GM18520 (cell line): ENCODE data around the gene CCDC187.

Experiments used
- ATAC-seq: cut with Tn5 transposase; IDR thresholded peaks from one replicate; pipeline ENCODE4 v1.9.1; 2021; ENCODE audit not compliant: unreplicated experiment

CCDC187 gene

GRCh38 chr9:136339958-136340310 lies 36.0 kb upstream of the CCDC187 start:
- ATAC-seq = no peak

- ATAC-seq = no peak
These were observed 35.5 kb upstream of the CCDC187 start for GRCh38 chr9:136339173-136339957.

DNA sequence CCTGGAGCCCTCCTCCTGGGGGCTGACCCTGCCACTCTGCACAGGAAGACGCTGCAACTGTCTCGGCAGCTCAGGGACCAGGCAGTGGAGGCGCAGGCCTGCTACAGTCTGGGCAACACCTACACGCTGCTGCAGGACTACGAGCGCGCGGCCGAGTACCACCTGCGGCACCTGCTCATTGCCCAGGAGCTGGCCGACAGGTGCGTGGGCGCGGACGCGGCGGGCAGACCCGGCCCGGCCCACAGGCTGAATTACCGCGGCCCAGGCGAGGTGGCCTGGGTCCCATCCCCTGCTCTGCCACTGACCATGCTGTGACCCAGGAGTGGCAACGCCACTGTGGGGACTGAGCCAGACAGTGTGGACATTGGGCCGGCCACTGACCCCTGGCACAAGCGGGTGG lies 34.6 kb upstream of the CCDC187 start:
- no peak for ATAC-seq

- no peak for ATAC-seq
These were observed 33.8 kb upstream of the CCDC187 start for GRCh38 chr9:136337416-136338395.

DNA sequence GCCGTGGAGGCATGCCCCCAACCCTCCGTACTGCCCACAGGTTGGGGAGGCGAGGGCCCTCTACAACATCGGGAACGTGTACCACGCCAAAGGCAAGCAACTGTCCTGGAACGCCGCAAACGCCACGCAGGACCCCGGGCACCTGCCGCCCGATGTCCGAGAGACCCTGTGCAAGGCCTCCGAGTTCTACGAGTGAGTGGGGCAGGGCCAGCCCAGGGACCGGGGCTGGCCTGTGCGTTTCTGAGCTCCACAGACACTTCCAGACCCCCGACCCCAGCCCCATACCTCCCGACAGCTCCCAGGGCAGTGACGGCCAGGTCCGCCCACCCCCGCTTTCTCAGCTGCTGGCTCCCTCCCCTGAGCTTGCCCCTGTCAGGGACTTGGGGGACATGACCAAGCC lies 33.0 kb upstream of the CCDC187 start:
- ATAC-seq = no peak

- ATAC-seq = no peak
These were observed 32.4 kb upstream of the CCDC187 start for GRCh38 chr9:136336156-136336870.

DNA sequence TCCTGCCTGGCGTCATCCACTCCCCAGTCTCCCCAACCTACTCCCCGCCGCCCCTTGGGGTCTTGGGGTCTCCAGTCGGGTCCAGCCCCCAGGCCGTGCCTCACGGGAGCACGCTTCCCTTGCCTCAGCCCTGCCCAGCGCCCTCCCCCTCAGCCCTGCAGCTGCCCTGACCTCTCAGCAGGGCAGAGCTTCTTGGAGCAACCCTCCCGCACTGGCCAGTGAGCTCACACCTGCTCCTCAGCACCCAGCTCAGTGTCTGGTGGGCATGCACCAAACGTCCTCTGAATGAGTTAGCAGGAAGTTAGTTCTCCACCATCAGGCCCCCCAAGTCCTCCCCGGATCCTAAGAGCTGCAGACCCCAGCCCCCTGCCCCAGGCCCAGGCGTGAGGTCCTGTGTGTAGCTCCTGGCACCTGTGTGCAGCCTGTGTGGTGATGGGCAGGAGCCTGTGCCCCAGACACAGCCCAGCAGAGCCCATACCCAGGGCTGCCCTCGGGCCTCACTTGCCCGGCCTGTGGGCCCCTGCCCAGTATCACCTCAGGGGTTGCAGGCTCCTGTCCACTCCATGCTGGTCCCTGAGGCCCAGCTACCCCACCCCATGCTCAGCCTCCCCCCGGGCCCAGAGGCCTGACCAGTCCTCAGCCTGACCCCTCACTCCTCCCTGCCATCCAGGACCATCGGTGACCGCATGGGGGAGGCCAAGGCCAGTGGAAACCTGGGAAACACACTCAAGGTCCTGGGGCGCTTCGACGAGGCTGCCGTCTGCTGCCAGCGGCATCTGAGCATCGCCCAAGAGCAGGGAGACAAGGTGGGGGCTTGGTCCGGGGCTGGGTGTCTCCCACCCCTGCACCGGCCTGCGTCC lies 31.6 kb upstream of the CCDC187 start:
- no peak for ATAC-seq

DNA sequence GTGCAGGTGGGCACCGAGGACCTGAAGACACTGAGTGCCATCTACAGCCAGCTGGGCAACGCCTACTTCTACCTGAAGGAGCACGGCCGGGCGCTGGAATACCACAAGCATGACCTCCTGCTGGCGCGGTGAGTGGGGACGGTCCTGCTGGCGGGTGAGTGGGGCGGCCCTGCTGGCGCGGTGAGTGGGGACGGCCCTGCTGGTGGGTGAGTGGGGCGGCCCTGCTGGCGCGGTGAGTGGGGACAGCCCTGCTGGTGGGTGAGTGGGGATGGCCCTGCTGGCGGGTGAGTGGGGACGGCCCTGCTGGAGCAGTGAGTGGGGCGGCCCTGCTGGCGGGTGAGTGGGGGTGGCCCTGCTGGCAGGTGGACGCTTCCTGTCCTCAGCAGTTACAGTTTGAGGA lies 30.6 kb upstream of the CCDC187 start:
- no peak for ATAC-seq

- no peak for ATAC-seq
These were observed 29.6 kb upstream of the CCDC187 start for GRCh38 chr9:136333486-136333885.

- ATAC-seq = no peak
These were observed 29.2 kb upstream of the CCDC187 start for GRCh38 chr9:136333045-136333444.

- ATAC-seq = no peak
These were observed 28.6 kb upstream of the CCDC187 start for GRCh38 chr9:136332482-136332983.

- no peak for ATAC-seq
These were observed 27.9 kb upstream of the CCDC187 start for GRCh38 chr9:136331556-136332481.

DNA sequence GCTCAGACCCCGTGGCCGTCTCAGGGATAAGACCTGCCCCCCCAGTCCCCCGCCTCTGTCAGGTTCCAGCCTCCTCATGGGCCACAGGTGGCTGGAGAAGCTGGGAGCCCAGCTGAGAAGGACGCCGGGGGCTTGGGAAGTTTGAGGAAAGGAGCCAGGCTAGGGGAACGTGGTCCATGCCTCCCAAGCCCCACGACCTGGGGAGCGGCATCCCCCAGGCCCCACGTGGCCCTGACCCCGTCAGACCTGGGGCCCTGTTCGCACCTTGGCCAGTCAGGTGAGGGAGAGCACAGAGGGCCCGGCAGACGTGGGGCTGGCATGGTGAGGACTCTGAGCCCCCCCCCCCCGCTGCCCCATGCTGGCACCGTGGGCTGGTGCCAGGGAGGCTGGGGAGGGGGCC lies 27.1 kb upstream of the CCDC187 start:
- no peak for ATAC-seq

GRCh38 chr9:136330406-136330990 lies 26.6 kb upstream of the CCDC187 start:
- ATAC-seq = no peak

GRCh38 chr9:136329636-136330405 lies 25.9 kb upstream of the CCDC187 start:
- ATAC-seq = no peak

GRCh38 chr9:136329211-136329627 lies 25.3 kb upstream of the CCDC187 start:
- ATAC-seq = no peak

DNA sequence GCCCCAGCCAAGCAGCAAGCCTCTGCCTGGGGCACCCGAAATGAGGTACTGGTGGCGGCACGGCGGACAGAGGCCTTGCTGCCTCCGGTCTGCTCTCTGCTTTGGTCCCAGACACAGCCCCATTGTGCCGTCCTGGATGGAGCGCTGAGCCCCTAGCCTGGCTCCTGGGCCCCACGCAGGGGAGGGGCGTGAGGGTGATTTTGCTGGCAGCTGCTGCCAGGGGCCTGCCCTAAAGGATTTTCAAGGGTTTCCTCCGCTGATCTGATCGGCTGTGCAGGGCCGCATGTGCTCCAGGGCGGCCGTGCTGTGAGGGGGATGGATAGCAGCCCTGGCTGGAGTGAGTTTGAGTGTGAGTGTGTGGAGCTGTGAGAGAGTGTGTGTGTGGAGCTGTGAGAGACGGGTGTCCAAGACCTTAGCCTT lies 24.7 kb upstream of the CCDC187 start:
- no peak for ATAC-seq

GRCh38 chr9:136328011-136328621 lies 24.2 kb upstream of the CCDC187 start:
- no peak for ATAC-seq
